Immature natural killer cell (primary cell): ENCODE measurements around the gene UEVLD. TPM values are rescaled to one million over a fixed set of nuclear protein-coding genes. Genes with fewer than 3 reads are reported as not detected.
A peak's percentile ranks its signal among the peaks of the same experiment; 100 is the strongest.
"Not testable (repeated sequence)": the region's sequence is repeated elsewhere in the genome, so short reads cannot be mapped to it uniquely, and the experiment has no call there.

Experiments used
- DNase-seq, 3 donors: peaks; one replicate each; pipeline ENCODE4 v3.0.0; 2022; ENCODE audit warnings: mixed read lengths in 1 of 3
- H3K27ac Mint-ChIP-seq, 6 donors: one replicate each; pipeline ENCODE4 v1.8.0; 2020; ENCODE audit warnings: mixed read lengths in 6 of 6, mild to moderate bottlenecking in 5 of 6, inconsistent platforms in 4 of 6, moderate library complexity in 3 of 6
- H3K27me3 Mint-ChIP-seq, 3 donors: one replicate each; pipeline ENCODE4 v1.8.0; 2020 to 2021; ENCODE audit warnings: low read depth in 3 of 3, mild to moderate bottlenecking in 3 of 3, mixed read lengths in 3 of 3, moderate library complexity in 3 of 3, inconsistent platforms in 1 of 3
- H3K36me3 Mint-ChIP-seq, 3 donors: one replicate each; pipeline ENCODE4 v1.8.0; 2020; ENCODE audit warnings: mixed read lengths in 3 of 3, inconsistent platforms in 2 of 3, mild to moderate bottlenecking in 2 of 3
- H3K4me1 Mint-ChIP-seq, 2 donors: one replicate each; pipeline ENCODE4 v1.8.0; 2020; ENCODE audit warnings: inconsistent platforms in 2 of 2, mild to moderate bottlenecking in 2 of 2, mixed read lengths in 2 of 2, moderate library complexity in 1 of 2
- H3K4me3 Mint-ChIP-seq, 5 donors: one replicate each; pipeline ENCODE4 v1.8.0; 2020; ENCODE audit warnings: mild to moderate bottlenecking in 5 of 5, mixed read lengths in 5 of 5, inconsistent platforms in 3 of 5, moderate library complexity in 3 of 5
- H3K9me3 Mint-ChIP-seq, 6 donors: one replicate each; pipeline ENCODE4 v1.8.0; 2020; ENCODE audit warnings: mild to moderate bottlenecking in 6 of 6, mixed read lengths in 6 of 6, inconsistent platforms in 4 of 6, moderate library complexity in 3 of 6
- polyA plus RNA-seq, 3 donors: library from polyadenylated mRNA; unstranded; fragments of 300-500 nt; fragmentation: Illumina TruSeq; gene quantifications; one replicate each; pipeline ENCODE4 v1.2.3, GENCODE V29; 2021

UEVLD gene
- polyA plus RNA-seq, 3 donors from 2014 or later = 18.1 to 22.4 (median 20.7) TPM

DNA sequence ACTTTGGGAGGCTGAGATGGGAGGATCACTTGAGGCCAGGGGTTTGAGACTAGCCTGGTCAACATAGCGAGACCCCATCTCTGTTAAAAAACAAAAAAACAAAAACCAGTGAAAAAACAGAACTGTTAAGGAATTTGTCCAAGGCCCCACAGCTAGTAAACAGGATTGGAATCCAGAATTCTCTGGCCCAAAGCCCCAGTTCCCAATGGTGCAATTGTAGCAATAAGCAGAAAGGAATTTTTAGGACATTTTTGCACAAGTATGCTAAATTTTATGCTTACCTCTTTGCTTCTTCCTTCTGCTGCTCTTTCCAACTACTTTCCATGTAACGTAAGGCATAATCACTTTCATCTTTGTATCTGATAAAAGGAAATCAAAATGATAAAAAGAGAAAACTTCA lies 22.7 kb upstream of the UEVLD start:
- no peaks in the 10 kb centered on the region for H3K9me3 Mint-ChIP-seq
- no peak overlapping the region for H3K27ac Mint-ChIP-seq
- H3K36me3 Mint-ChIP-seq = peaks cover 24 to 54% (median 26%) of the 10 kb centered on the region in 3 donors
- no peak for DNase-seq
- H3K4me3 Mint-ChIP-seq = no peak overlapping the region
- H3K4me1 Mint-ChIP-seq = peaks cover 9 to 22% of the 10 kb centered on the region in 2 donors
- peaks cover 0 to 4% (median 3%) of the 10 kb centered on the region in 3 donors for H3K27me3 Mint-ChIP-seq

DNA sequence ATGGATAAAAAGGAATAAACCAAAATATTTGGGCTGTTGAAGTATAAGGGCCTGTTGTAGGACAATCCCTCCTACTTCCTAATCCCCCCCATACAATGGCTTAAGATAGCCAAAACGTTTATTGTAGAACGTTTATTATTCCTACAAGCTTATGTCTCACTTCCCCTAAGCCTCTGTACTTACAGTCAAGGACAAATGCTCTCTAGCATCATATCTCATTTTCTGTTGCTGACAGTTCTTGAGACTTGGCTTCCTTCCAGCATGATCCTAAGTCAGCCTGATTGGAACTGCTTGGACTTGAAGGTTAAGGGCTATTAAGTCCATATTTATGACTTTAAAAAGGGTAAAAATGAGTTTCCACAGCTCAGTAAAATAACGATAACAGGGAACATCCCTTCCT lies 19.8 kb upstream of the UEVLD start:
- Mint-ChIP-seq H3K27ac (no peak overlapping the region), H3K4me1 (peaks cover 2 to 5% of the 10 kb centered on the region in 2 donors), H3K9me3 (no peaks in the 10 kb centered on the region), H3K36me3 (peaks cover 10 to 39% (median 15%) of the 10 kb centered on the region in 3 donors), H3K27me3 (peaks cover 0 to 3% (median 0%) of the 10 kb centered on the region in 3 donors), H3K4me3 (no peak overlapping the region)
- DNase-seq = no peak

DNA sequence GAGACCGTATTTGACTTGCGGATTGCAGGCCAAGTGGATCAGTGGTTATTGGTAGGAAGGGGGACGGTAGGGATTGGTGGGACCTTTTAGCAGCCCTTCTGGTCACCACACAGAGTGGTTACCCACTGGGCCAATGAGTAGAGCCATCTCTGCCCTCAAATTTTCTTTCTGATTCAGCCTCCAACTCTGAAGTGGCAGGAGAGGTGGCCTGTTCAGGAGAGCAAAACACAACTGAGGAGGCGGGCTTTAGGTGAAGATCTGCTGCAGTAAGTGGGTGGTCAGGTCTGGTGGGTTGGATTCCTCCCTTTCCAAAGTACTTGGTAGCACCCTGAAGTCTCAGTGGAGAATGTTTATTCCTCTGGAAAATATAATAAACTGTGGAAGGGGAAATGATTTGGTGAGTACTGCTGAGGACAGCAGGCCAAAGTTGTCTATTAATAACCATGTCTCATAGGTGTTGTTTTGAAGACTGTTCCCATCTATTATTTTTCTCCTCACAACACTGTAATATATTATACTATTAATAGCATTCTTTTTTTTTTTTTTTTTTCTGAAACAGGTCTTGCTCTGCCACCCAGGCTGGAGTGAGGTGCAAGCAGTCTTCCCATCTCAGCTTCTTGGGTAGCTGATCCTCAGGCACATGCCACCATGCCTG lies 12.5 kb upstream of the UEVLD start:
- Mint-ChIP-seq H3K4me1 (no peaks in the 10 kb centered on the region), H3K4me3 (no peak overlapping the region), H3K36me3 (peaks cover 0 to 15% (median 10%) of the 10 kb centered on the region in 3 donors), H3K27ac (peak overlapping the region in 2 of 6 donors; percentile 16 to 21), H3K9me3 (no peaks in the 10 kb centered on the region), H3K27me3 (no peaks in the 10 kb centered on the region)
- DNase-seq = no peak

DNA sequence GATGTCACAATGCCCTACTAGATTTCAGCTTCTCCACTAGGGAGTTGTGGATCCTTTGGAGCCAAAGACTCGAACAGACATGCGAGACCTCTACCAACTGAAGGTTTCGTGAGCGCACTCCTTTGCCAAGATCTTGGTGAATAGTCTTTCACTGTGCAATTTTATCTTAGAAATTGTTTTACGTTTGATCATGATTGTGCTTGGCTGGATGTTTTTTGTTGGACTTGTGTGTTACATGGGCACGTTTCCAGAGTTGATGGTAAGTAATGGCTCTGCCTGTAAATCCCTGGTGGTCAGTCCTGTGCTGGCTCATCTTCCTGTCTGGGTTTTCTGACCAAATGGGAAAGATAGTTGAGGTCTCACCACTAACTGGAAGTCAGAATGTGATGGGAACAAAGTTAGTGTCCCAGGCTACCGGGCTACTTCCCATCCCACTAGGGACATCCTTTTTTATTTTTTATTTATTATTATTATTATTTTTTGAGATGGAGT lies 11.3 kb upstream of the UEVLD start, which contains the start of gene MISFA:
Gene MISFA, plus strand, starts transcription at position 51 of the 492 bp plus-strand sequence. Its CDS starts 140 bp downstream, at position 191.
- H3K27ac Mint-ChIP-seq = peak within 1 kb of the TSS in 2 of 6 donors; percentile 40 to 81
- peaks cover 0 to 11% (median 10%) of the 10 kb centered on the region in 3 donors for H3K36me3 Mint-ChIP-seq
- no peaks in the 10 kb centered on the region for H3K27me3 Mint-ChIP-seq
- H3K4me1 Mint-ChIP-seq = no peaks in the 10 kb centered on the region
- no peaks in the 10 kb centered on the region for H3K9me3 Mint-ChIP-seq
- H3K4me3 Mint-ChIP-seq = no peak within 1 kb of the TSS
- DNase-seq = no peak

DNA sequence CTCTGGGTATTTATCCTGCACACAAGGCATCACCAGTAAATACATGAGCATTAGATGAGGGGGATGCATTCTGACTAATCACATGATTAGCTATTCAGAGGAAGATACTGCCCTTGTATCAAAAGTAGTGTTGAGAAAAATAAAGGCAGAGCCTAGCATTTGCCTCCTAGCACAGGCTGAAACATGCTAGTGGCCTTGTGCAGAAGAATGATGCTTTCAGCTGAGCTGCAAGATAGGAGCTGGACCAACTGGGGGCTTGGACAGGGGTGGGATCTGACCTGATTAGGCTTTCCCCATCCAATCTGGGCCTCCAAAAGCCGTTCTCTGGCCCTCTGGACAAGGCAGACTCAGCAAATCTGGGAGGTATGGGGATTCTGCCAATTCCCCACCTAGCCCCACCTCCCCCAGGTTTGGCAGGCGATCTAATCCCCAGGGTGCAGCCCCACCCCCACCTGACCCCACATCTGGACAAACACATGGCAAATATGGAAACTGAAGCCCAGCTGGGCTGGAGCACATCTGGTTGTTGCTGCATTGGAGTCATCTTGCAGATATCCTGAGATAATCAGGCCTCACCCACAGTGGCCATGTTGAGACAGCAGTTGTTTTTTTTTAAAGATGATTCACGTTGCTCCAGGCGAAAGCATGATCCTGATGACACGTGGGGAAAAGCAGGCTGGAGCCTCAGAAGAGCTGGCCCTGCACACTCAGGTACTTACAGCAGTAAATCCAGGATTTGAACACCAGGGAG lies 6.6 kb upstream of the UEVLD start:
- Mint-ChIP-seq H3K36me3 (peaks cover 0 to 11% (median 10%) of the 10 kb centered on the region in 3 donors), H3K27me3 (peaks cover 0 to 3% (median 0%) of the 10 kb centered on the region in 3 donors), H3K9me3 (no peaks in the 10 kb centered on the region), H3K4me1 (peaks cover 0 to 6% of the 10 kb centered on the region in 2 donors), H3K27ac (no peak overlapping the region), H3K4me3 (no peak overlapping the region)
- no peak for DNase-seq

DNA sequence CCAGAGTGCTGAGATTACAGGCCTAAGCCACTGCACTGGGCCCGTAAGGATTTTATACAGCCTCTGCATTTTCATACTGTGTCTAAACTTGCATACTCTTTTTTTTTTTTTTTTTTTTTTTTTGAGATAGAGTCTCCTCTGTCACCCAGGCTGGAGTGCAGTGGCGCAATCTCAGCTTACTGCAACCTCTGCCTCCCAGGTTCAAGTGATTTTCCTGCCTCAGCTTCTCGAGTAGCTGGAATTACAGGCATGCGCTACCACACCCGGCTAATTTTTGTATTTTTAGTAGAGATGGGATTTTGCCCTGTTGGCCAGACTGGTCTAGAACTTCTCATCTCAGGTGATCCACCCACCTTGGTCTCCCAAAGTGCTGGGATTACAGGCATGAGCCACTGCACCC lies 5.6 kb upstream of the UEVLD start:
- not testable (repeated sequence) for H3K27ac Mint-ChIP-seq, H3K4me1 Mint-ChIP-seq, DNase-seq, H3K27me3 Mint-ChIP-seq, H3K4me3 Mint-ChIP-seq, H3K9me3 Mint-ChIP-seq
- H3K36me3 Mint-ChIP-seq = peaks cover 0 to 11% (median 10%) of the 10 kb centered on the region in 3 donors

DNA sequence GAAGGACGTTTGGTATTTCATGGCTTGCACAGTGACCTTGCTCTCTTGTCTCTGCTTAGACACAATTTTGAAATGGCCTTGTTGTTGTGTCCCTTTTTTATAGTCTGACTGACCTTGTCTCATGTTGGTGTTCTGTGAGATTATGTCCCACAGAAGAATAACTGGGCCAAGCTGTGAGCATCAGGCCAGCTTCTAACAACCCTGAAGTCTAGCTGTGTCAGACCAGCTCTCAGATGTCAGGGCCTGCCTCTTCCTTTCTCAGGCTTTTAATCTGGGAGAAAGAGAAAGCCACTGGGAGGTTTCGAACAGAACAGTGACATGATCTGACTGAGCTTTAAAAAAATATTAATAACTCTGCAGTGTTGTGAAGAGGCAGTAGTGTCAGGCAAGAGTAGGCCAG lies 2.0 kb upstream of the UEVLD start:
- peaks cover 0 to 3% (median 0%) of the 10 kb centered on the region in 3 donors for H3K27me3 Mint-ChIP-seq
- no peaks in the 10 kb centered on the region for H3K9me3 Mint-ChIP-seq
- H3K4me3 Mint-ChIP-seq = peak overlapping the region in 2 of 5 donors; percentile 3 to 29
- H3K36me3 Mint-ChIP-seq = no peaks in the 10 kb centered on the region
- no peak overlapping the region for H3K27ac Mint-ChIP-seq
- H3K4me1 Mint-ChIP-seq = peaks cover 0 to 6% of the 10 kb centered on the region in 2 donors
- no peak for DNase-seq

DNA sequence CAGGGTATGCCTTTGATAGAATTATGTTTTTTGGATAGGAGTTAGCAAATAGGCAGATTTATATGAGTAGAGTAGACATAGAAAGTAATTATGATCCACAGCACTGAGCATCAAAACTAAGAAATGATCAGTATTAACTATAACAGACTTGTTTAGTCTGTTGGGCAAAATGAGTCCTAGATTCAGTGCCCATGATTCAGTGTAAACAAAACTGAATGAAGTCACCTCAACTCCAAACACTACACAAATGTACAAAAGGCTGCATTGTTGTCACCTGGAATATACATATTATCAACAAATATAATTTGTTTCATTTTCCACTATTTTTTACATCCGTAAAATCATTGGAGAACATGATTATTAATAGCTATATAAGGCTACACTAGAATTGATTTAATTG lies 6.7 kb downstream of the UEVLD start:
- Mint-ChIP-seq H3K4me3 (no peak overlapping the region), H3K36me3 (peaks cover 0 to 11% (median 11%) of the 10 kb centered on the region in 3 donors), H3K4me1 (peaks cover 18 to 26% of the 10 kb centered on the region in 2 donors), H3K9me3 (no peaks in the 10 kb centered on the region), H3K27ac (peak overlapping the region; percentile 21 to 96 (median 57)), H3K27me3 (no peaks in the 10 kb centered on the region)
- DNase-seq = no peak

DNA sequence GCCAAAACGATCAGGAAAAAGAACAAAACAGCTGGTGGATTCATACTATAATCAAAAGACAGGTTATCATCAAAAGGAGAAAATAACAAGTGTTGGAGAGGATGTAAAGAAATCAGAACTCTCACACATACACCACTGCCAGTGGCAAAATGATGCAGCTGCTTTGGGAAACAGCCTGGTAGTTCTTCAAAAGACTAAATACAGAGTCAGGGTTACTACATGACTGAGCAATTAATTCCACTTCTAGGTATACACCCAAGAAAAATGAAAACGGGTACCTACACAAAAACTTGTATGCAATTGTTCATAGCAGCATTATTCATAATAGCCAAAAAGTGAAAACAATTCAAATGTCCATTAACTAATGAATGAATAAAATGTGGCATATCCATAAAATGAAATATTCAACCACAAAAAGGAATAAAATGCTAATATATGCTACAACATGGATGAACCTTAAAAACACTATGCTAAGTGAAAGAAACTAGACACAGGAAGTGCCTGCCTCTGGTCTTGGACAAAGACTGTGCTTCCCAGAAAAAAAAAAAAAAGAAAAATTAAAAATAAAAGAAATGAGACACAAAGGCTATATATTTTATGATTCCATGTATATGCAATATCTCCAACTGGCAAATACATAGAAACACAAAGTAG lies 8.3 kb downstream of the UEVLD start:
- Mint-ChIP-seq H3K27me3 (no peaks in the 10 kb centered on the region), H3K9me3 (no peaks in the 10 kb centered on the region), H3K4me3 (no peak overlapping the region), H3K36me3 (peaks cover 5 to 22% (median 16%) of the 10 kb centered on the region in 3 donors), H3K27ac (peak overlapping the region in 3 of 6 donors; percentile 12 to 96 (median 36)), H3K4me1 (peaks cover 18 to 24% of the 10 kb centered on the region in 2 donors)
- DNase-seq = no peak

DNA sequence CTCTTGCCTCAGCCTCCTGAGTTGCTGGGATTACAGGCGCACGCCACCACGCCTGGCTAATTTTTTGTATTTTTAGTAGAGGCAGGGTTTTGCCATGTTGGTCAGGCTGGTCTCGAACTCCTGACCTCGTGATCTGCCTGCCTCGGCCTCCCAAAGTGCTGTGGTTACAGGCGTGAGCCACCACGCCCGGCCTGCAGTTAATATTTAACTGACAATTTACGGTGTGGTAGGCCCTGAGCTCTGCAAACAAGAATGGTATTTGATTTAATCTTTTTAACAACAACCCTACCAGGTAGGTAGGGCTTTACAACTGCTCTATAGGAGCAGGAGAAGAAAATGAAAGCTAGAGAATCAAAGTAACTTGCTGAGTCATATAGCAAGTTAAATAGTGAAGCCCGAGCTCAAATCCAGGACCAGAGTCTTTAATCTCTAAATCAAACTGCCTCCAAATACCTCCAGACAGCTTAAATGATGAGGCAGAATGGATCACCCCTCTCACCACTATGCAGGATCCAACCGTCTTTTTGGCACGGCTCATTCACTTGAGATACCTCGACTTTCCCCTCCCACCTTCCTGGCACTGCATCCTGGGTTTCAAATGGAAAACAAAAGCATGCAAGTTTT lies 9.4 kb downstream of the UEVLD start:
- DNase-seq = peak in 1 of 3 donors; percentile 23
- no peaks in the 10 kb centered on the region for H3K27me3 Mint-ChIP-seq
- peak overlapping the region; percentile 29 to 83 (median 69) for H3K4me3 Mint-ChIP-seq
- peak overlapping the region; percentile 80 to 96 (median 90) for H3K27ac Mint-ChIP-seq
- peaks cover 5 to 22% (median 19%) of the 10 kb centered on the region in 3 donors for H3K36me3 Mint-ChIP-seq
- peaks cover 16 to 21% of the 10 kb centered on the region in 2 donors for H3K4me1 Mint-ChIP-seq
- no peaks in the 10 kb centered on the region for H3K9me3 Mint-ChIP-seq

DNA sequence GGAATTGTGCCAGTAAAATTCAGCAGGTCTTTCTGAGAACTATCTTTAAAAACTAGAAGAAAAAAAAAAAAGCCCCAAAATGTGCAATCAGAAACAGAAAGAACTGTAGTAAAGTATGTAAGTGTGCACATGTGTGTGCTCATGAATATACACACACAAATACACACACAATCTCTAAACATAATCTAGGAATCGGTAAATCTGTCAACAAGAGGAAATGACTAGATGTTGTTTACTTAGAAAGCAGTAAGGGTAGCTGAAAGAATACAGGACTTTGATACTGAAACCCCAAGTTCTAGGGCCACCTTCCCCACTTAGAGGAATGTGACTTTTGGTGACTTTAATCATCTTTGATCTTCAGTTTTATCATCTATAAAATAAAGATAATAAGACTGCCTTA lies 13.2 kb downstream of the UEVLD start:
- no peaks in the 10 kb centered on the region for H3K27me3 Mint-ChIP-seq
- peak overlapping the region in 2 of 6 donors; percentile 40 to 43 for H3K27ac Mint-ChIP-seq
- peaks cover 16 to 21% of the 10 kb centered on the region in 2 donors for H3K4me1 Mint-ChIP-seq
- H3K36me3 Mint-ChIP-seq = peaks cover 18 to 42% (median 30%) of the 10 kb centered on the region in 3 donors
- no peaks in the 10 kb centered on the region for H3K9me3 Mint-ChIP-seq
- H3K4me3 Mint-ChIP-seq = no peak overlapping the region
- DNase-seq = no peak

DNA sequence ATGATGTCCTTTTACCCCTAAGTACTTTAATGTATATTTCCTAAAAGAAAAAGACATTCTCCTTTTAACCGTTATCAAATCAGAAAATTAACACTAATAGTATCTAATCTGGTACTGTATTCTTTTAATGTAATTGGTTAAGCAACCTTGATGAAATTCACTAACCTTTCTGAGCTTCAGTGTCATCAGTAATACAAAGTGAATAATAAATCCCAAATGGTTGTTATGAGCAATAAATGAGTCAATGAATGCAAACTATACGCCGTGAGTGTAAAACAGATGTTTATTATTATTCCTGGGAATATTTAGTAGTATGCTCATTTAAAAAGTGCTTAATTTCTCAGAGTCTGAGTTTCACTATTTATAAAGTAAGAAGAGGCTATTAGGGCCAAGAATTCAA lies 21.5 kb downstream of the UEVLD start:
- Mint-ChIP-seq H3K27me3 (no peaks in the 10 kb centered on the region), H3K4me3 (no peak overlapping the region), H3K9me3 (no peaks in the 10 kb centered on the region), H3K36me3 (peaks cover 10 to 22% (median 13%) of the 10 kb centered on the region in 3 donors), H3K27ac (no peak overlapping the region), H3K4me1 (no peaks in the 10 kb centered on the region)
- DNase-seq = no peak

DNA sequence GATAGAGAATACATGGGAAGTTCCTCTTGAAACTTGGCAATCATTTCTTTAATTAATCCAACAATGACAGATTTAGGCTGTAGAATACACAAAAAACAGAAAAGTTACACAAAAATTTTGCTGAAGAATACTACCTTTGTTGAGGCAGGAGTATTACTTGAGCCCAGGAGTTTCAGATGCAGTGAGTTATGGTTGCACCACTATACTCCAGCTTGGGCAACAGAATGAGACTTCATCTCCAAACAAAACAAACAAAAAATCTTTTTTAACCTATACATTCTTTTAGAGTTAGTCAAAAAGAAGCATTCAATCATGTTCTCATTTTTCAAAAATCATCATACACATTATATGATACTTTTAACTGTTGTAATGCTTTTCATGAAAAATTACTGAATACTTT lies 22.1 kb downstream of the UEVLD start:
- Mint-ChIP-seq H3K4me1 (no peaks in the 10 kb centered on the region), H3K27me3 (no peaks in the 10 kb centered on the region), H3K9me3 (no peaks in the 10 kb centered on the region), H3K36me3 (peaks cover 7 to 17% (median 11%) of the 10 kb centered on the region in 3 donors), H3K27ac (no peak overlapping the region), H3K4me3 (no peak overlapping the region)
- no peak for DNase-seq
